ENCODE results near the gene MYNN.

DNA sequence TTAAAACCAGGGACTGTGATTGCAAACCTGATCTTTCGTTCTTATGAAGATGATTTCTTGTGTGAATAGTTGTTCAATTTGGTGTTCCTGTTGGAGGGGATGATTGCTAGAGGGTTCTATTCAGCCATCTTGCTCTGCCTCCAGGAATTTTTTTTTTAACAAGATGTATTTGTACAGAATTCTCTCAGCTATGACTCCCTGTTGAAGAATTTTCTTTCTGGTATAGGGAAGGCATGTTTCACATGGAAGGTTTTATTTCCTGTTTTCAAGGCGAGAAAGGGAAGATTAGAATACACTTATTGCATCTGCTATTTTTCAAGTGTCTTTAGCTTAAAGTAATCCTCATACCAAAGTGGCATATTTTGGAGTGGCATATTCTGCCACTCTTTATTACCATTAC is 45.1 kb downstream of the MYNN start:
- TF ChIP-seq CBX3 (IDR thresholded peaks at IDR 0.05; ENCODE audit: low read depth) (no peak), ZFX (IDR thresholded peaks at IDR 0.05) (no peak), POLR2A (IDR thresholded peaks at IDR 0.05; ENCODE audit: borderline replicate concordance, extremely low read depth, insufficient read depth, insufficient read length) (no peak), RAD21 (IDR thresholded peaks at IDR 0.05; ENCODE audit: low read depth) (no peak), SP1 (IDR thresholded peaks at IDR 0.05; ENCODE audit: low read depth) (no peak)
- TF ChIP-seq, protein P1, sequence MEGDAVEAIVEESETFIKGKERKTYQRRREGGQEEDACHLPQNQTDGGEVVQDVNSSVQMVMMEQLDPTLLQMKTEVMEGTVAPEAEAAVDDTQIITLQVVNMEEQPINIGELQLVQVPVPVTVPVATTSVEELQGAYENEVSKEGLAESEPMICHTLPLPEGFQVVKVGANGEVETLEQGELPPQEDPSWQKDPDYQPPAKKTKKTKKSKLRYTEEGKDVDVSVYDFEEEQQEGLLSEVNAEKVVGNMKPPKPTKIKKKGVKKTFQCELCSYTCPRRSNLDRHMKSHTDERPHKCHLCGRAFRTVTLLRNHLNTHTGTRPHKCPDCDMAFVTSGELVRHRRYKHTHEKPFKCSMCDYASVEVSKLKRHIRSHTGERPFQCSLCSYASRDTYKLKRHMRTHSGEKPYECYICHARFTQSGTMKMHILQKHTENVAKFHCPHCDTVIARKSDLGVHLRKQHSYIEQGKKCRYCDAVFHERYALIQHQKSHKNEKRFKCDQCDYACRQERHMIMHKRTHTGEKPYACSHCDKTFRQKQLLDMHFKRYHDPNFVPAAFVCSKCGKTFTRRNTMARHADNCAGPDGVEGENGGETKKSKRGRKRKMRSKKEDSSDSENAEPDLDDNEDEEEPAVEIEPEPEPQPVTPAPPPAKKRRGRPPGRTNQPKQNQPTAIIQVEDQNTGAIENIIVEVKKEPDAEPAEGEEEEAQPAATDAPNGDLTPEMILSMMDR (IDR thresholded peaks at IDR 0.05 in 2 of 3, conservative IDR thresholded peaks at IDR 0.05 in 1 of 3; ENCODE audit: borderline replicate concordance in 1 of 3, insufficient read depth in 1 of 3, low read depth in 2 of 3, low read length in 2 of 3), result no peak
